GM18498 (cell line): ENCODE data around the gene TRPC1.
"Not testable (repeated sequence)": the region's sequence is repeated elsewhere in the genome, so short reads cannot be mapped to it uniquely, and the experiment has no call there.

Experiments
- ATAC-seq: cut with Tn5 transposase; IDR thresholded peaks from one replicate; pipeline ENCODE4 v1.9.1; 2021; ENCODE audit warnings: mild to moderate bottlenecking, moderate library complexity; ENCODE audit not compliant: unreplicated experiment

Gene TRPC1

GRCh38 chr3:142723968-142724681 is at the start of gene TRPC1:
Gene TRPC1 (plus strand): TSS chr3:142724034. CDS start chr3:142724560, 526 bp downstream.
- peak; percentile 98 for ATAC-seq

GRCh38 chr3:142676151-142676550 is 47.7 kb upstream of the TRPC1 start:
- no peak for ATAC-seq

GRCh38 chr3:142680710-142681109 is 43.1 kb upstream of the TRPC1 start:
- ATAC-seq: no peak

GRCh38 chr3:142690613-142691012 is 33.2 kb upstream of the TRPC1 start:
- ATAC-seq: no peak

- no peak for ATAC-seq
Observed at GRCh38 chr3:142691527-142691926, 32.3 kb upstream of the TRPC1 start.

GRCh38 chr3:142693136-142693853 is 30.5 kb upstream of the TRPC1 start:
- no peak for ATAC-seq

GRCh38 chr3:142694225-142694624 is 29.6 kb upstream of the TRPC1 start:
- no peak for ATAC-seq

- no peak for ATAC-seq
Observed at GRCh38 chr3:142705198-142705597, 18.6 kb upstream of the TRPC1 start.

- ATAC-seq: no peak
Observed at GRCh38 chr3:142706321-142707127, 17.3 kb upstream of the TRPC1 start.

GRCh38 chr3:142709207-142709606 is 14.6 kb upstream of the TRPC1 start:
- no peak for ATAC-seq

- ATAC-seq: not testable (repeated sequence)
Observed at GRCh38 chr3:142714882-142715281, 9.0 kb upstream of the TRPC1 start.

GRCh38 chr3:142716102-142716501 is 7.7 kb upstream of the TRPC1 start:
- no peak for ATAC-seq

- ATAC-seq: no peak
Observed at GRCh38 chr3:142723665-142723967, 218 bp upstream of the TRPC1 start.

GRCh38 chr3:142724682-142725356 is 985 bp downstream of the TRPC1 start:
- peak; percentile 12 for ATAC-seq

GRCh38 chr3:142725357-142725739 is 1.5 kb downstream of the TRPC1 start:
- ATAC-seq: no peak

- ATAC-seq: no peak
Observed at GRCh38 chr3:142726017-142726416, 2.2 kb downstream of the TRPC1 start.

- ATAC-seq: no peak
Observed at GRCh38 chr3:142732066-142732465, 8.2 kb downstream of the TRPC1 start.

- no peak for ATAC-seq
Observed at GRCh38 chr3:142734834-142735233, 11.0 kb downstream of the TRPC1 start.

- no peak for ATAC-seq
Observed at GRCh38 chr3:142735462-142735861, 11.6 kb downstream of the TRPC1 start.

- no peak for ATAC-seq
Observed at GRCh38 chr3:142738396-142738795, 14.6 kb downstream of the TRPC1 start.

- ATAC-seq: no peak
Observed at GRCh38 chr3:142746646-142747045, 22.8 kb downstream of the TRPC1 start.
